HCT116 (cell line): ENCODE measurements around the gene KRT39. TPM values are rescaled to one million over a fixed set of nuclear protein-coding genes. Genes with fewer than 3 reads are reported as not detected.

Experiments used
- ATAC-seq: fragments of 200-7000 bp; cut with Tn5 transposase; 2 replicates; pipeline ENCODE4 v1.9.1; 2020; ENCODE audit warnings: mild to moderate bottlenecking, moderate library complexity
- BruUV-seq: library from RNA; stranded (reverse); fragments of 400-500 nt; replicated peaks from 2 replicates; lab custom pipeline; 2021; lab: Mats Ljungman, UMichigan
- CTCF ChIA-PET: fragments of 300-600 bp; sonication (Branson Sonifier 250); formaldehyde crosslinking; loops from one replicate; lab custom pipeline; 2021; ENCODE audit warnings: antibody characterized with exemption; lab: Charles Lee
- POLR2A ChIA-PET: fragments of 300-600, 350-600 bp; sonication (Branson Sonifier 250); formaldehyde crosslinking; loops from one replicate; lab custom pipeline; 2021; ENCODE audit warnings: antibody characterized with exemption; lab: Charles Lee
- RAD21 ChIA-PET, 2 experiments: fragments of 300-600 bp; sonication (Branson Sonifier 250); formaldehyde crosslinking; loops; one replicate each; lab custom pipeline; 2023; ENCODE audit warnings: low total read pairs in 2 of 2; ENCODE audit not compliant: uncharacterized antibody in 2 of 2, unreplicated experiment in 2 of 2, low non-redundant PET in 1 of 2; lab: Charles Lee
- DNase-seq: peaks from one replicate; pipeline ENCODE4 v3.0.0-alpha.2; 2010; ENCODE audit warnings: low read depth, low spot score
- H2AFZ ChIP-seq: fragments of 200-600 bp; shearing (Covaris generic), sonication (generic); 2 replicates; pipeline ENCODE4 v1.6.1; 2017; ENCODE audit warnings: low read depth, mixed run types, mixed read lengths, antibody characterized with exemption, low read length; ENCODE audit not compliant: poor library complexity, severe bottlenecking
- H3K27ac ChIP-seq: 2 replicates; pipeline ENCODE4 v1.5.1; 2012; ENCODE audit warnings: low read depth, low read length
- H3K27me3 ChIP-seq: fragments of 200-600 bp; sonication (generic); 2 replicates; pipeline ENCODE4 v1.6.1; 2016; ENCODE audit warnings: mixed run types, low read length, mixed read lengths; ENCODE audit not compliant: insufficient read depth
- H3K36me3 ChIP-seq, 2 experiments: fragments of 200-500 bp in 1 of 2; fragments of 200-600 bp in 1 of 2; sonication (Bioruptor generic) in 1 of 2; sonication (generic) in 1 of 2; 2 replicates each; pipeline versions ENCODE4 v1.5.1 to v1.6.1; 2014 to 2016; ENCODE audit warnings: low read length in 2 of 2, inconsistent platforms in 1 of 2, mixed read lengths in 1 of 2, mixed run types in 1 of 2; ENCODE audit not compliant: insufficient read depth in 2 of 2, control insufficient read depth in 1 of 2
- H3K4me1 ChIP-seq, 2 experiments: fragments of 200-600 bp in 1 of 2; sonication (generic) in 1 of 2; 2 replicates each; pipeline versions ENCODE4 v1.5.1 to v1.6.1; 2012 to 2017; ENCODE audit warnings: low read length in 2 of 2, inconsistent platforms in 1 of 2, mild to moderate bottlenecking in 1 of 2, mixed read lengths in 1 of 2, mixed run types in 1 of 2, moderate library complexity in 1 of 2; ENCODE audit not compliant: insufficient read depth in 2 of 2, control insufficient read depth in 1 of 2
- H3K4me2 ChIP-seq: fragments of 200-600 bp; sonication (generic); 2 replicates; pipeline ENCODE4 v1.6.1; 2017; ENCODE audit warnings: mixed run types, low read length, mixed read lengths
- H3K4me3 ChIP-seq, 2 experiments: fragments of 200-600 bp in 1 of 2; sonication (generic) in 1 of 2; replicated peaks in 1 of 2; 2 replicates each; pipeline ENCODE4 v1.5.1; 2011 to 2016; ENCODE audit warnings: low read length in 2 of 2, control low read depth in 1 of 2, low read depth in 1 of 2, mild to moderate bottlenecking in 1 of 2, mixed read lengths in 1 of 2, mixed run types in 1 of 2
- H3K79me2 ChIP-seq: fragments of 200-600 bp; sonication (generic); 2 replicates; pipeline ENCODE4 v1.6.1; 2017; ENCODE audit warnings: mild to moderate bottlenecking, mixed run types, low read length, moderate library complexity, mixed read lengths; ENCODE audit not compliant: insufficient read depth
- H3K9ac ChIP-seq: fragments of 200-600 bp; sonication (generic); 2 replicates; pipeline ENCODE4 v1.6.1; 2016; ENCODE audit warnings: low read length, mixed read lengths
- H3K9me2 ChIP-seq: fragments of 200-600 bp; sonication (generic), shearing (Covaris generic); 2 replicates; pipeline ENCODE4 v1.6.1; 2017; ENCODE audit warnings: mixed run types, mild to moderate bottlenecking, moderate library complexity; ENCODE audit not compliant: insufficient read depth
- H3K9me3 ChIP-seq, 2 experiments: fragments of 200-500 bp in 1 of 2; fragments of 200-600 bp in 1 of 2; sonication (Bioruptor generic) in 1 of 2; sonication (generic) in 1 of 2; 2 replicates each; pipeline ENCODE4 v1.6.1; 2014 to 2017; ENCODE audit warnings: low read length in 2 of 2, mixed read lengths in 2 of 2, inconsistent platforms in 1 of 2, low read depth in 1 of 2, mild to moderate bottlenecking in 1 of 2, mixed run types in 1 of 2, moderate library complexity in 1 of 2; ENCODE audit not compliant: control insufficient read depth in 1 of 2, insufficient read depth in 1 of 2
- H4K20me1 ChIP-seq: fragments of 200-600 bp; sonication (generic), shearing (Covaris generic); 2 replicates; pipeline ENCODE4 v1.6.1; 2017; ENCODE audit warnings: mixed run types, mild to moderate bottlenecking, moderate library complexity; ENCODE audit not compliant: insufficient read depth
- CBX3 ChIP-seq: IDR thresholded peaks from 2 replicates; pipeline ENCODE4 v1.6.1; 2012; ENCODE audit warnings: low read depth
- CEBPB ChIP-seq: IDR thresholded peaks from 2 replicates; pipeline ENCODE4 v1.6.1; 2012; ENCODE audit warnings: low read depth
- EGR1 ChIP-seq: IDR thresholded peaks from 2 replicates; pipeline ENCODE4 v1.6.1; 2012; ENCODE audit warnings: low read depth
- EZH2 ChIP-seq: fragments of 200-600 bp; sonication (generic); IDR thresholded peaks from 2 replicates; pipeline ENCODE4 v1.6.1; 2017; ENCODE audit warnings: antibody characterized with exemption, mixed run types
- EZH2phosphoT487 ChIP-seq: fragments of 200-600 bp; IDR thresholded peaks from 2 replicates; pipeline ENCODE4 v1.6.1; 2018; ENCODE audit warnings: antibody characterized with exemption, borderline replicate concordance
- FOSL1 ChIP-seq: IDR thresholded peaks from 2 replicates; pipeline ENCODE4 v1.6.1; 2012; ENCODE audit warnings: low read depth
- JUND ChIP-seq: IDR thresholded peaks from 2 replicates; pipeline ENCODE4 v1.6.1; 2012
- POLR2A ChIP-seq: IDR thresholded peaks from 2 replicates; pipeline ENCODE4 v1.7.0; 2011; ENCODE audit warnings: borderline replicate concordance; ENCODE audit not compliant: insufficient read depth, insufficient read length; ENCODE audit errors: extremely low read depth
- RAD21 ChIP-seq: IDR thresholded peaks from 2 replicates; pipeline ENCODE4 v1.6.1; 2012; ENCODE audit warnings: low read depth, mild to moderate bottlenecking
- SIN3A ChIP-seq: IDR thresholded peaks from 2 replicates; pipeline ENCODE4 v1.6.1; 2012; ENCODE audit warnings: low read depth
- SP1 ChIP-seq: IDR thresholded peaks from 2 replicates; pipeline ENCODE4 v1.6.1; 2012; ENCODE audit warnings: low read depth
- SRF ChIP-seq: IDR thresholded peaks from 2 replicates; pipeline ENCODE4 v1.6.1; 2012; ENCODE audit warnings: low read depth
- TCF7L2 ChIP-seq: IDR thresholded peaks from 2 replicates; pipeline ENCODE4 v1.7.0; 2011; ENCODE audit warnings: borderline replicate concordance, inconsistent platforms; ENCODE audit not compliant: insufficient read depth, insufficient read length; ENCODE audit errors: extremely low read depth
- YY1 ChIP-seq: IDR thresholded peaks from 2 replicates; pipeline ENCODE4 v1.6.1; 2011; ENCODE audit warnings: low read length, low read depth, moderate library complexity, mild to moderate bottlenecking; ENCODE audit not compliant: insufficient replicate concordance; ENCODE audit errors: extremely low read depth
- ZBTB33 ChIP-seq: IDR thresholded peaks from 2 replicates; pipeline ENCODE4 v1.6.1; 2011; ENCODE audit warnings: mild to moderate bottlenecking, low read length, moderate library complexity; ENCODE audit not compliant: insufficient replicate concordance; ENCODE audit errors: extremely low read depth
- ZFX ChIP-seq: fragments of 450-650 bp; IDR thresholded peaks from 2 replicates; pipeline ENCODE4 v1.6.1; 2017
- ZNF274 ChIP-seq: fragments of 200-500 bp; sonication (Bioruptor generic); IDR thresholded peaks from 2 replicates; pipeline ENCODE4 v1.6.1; 2014; ENCODE audit warnings: mild to moderate bottlenecking, low read depth, low read length, inconsistent platforms
- intact Hi-C: fragments of 100-400 bp; cut with micrococcal nuclease; formaldehyde crosslinking; loops from 2 replicates; pipeline ENCODE4 v1.10.0; 2022
- total RNA-seq: library from RNA; stranded (reverse); gene quantifications from one replicate; pipeline ENCODE4 v1.2.1, GENCODE V29; 2021; ENCODE audit not compliant: unreplicated experiment
- TF ChIP-seq, protein P1 (sequence below): IDR thresholded peaks from 2 replicates; pipeline ENCODE4 v1.6.1; 2012
- TF ChIP-seq, protein P2 (sequence below): IDR thresholded peaks from 2 replicates; pipeline ENCODE4 v1.6.1; 2012; ENCODE audit warnings: low read depth

KRT39 gene
- total RNA-seq, 1 experiment from 2014 or later = not detected

DNA sequence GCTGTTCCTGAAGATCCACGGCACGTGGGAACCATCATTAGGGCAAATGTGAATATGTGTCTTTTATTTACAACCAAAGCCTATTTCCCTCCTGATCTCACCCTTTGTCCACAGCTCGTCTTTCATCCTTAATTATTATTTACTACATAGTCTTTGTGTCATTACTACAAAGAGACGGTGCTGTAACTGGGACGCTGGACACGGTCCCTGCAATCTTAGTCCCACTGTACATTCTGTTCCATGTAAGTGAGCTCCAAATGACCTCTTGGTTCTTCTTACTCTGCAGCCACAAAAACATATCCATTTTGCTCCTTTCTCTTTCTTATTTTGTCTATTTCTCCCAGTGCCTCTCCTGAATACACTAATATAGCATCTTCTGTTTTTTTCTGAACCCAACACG lies 16.6 kb downstream of the KRT39 start:
- peak overlapping the region; percentile 63 for H3K9ac ChIP-seq
- no peaks in the 10 kb centered on the region for H3K9me2 ChIP-seq
- BruUV-seq = no TSS peak
- no peaks in the 10 kb centered on the region for H4K20me1 ChIP-seq
- DNase-seq (no peak), ATAC-seq (no peak)
- TF ChIP-seq CBX3 (no peak), RAD21 (no peak), TCF7L2 (peak; percentile 27), CEBPB (no peak), EGR1 (no peak), YY1 (no peak), EZH2phosphoT487 (no peak), SIN3A (no peak), JUND (0 out of 2 replicates have a peak, but pooled peaks have one; percentile 12), EZH2 (no peak), POLR2A (no peak), SP1 (peak; percentile 33), SRF (no peak), FOSL1 (0 out of 2 replicates have a peak, but pooled peaks have one; percentile 8), ZBTB33 (no peak), ZNF274 (no peak), ZFX (no peak)
- TF ChIP-seq, protein P1, sequence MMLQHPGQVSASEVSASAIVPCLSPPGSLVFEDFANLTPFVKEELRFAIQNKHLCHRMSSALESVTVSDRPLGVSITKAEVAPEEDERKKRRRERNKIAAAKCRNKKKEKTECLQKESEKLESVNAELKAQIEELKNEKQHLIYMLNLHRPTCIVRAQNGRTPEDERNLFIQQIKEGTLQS = no peak
- TF ChIP-seq, protein P2, sequence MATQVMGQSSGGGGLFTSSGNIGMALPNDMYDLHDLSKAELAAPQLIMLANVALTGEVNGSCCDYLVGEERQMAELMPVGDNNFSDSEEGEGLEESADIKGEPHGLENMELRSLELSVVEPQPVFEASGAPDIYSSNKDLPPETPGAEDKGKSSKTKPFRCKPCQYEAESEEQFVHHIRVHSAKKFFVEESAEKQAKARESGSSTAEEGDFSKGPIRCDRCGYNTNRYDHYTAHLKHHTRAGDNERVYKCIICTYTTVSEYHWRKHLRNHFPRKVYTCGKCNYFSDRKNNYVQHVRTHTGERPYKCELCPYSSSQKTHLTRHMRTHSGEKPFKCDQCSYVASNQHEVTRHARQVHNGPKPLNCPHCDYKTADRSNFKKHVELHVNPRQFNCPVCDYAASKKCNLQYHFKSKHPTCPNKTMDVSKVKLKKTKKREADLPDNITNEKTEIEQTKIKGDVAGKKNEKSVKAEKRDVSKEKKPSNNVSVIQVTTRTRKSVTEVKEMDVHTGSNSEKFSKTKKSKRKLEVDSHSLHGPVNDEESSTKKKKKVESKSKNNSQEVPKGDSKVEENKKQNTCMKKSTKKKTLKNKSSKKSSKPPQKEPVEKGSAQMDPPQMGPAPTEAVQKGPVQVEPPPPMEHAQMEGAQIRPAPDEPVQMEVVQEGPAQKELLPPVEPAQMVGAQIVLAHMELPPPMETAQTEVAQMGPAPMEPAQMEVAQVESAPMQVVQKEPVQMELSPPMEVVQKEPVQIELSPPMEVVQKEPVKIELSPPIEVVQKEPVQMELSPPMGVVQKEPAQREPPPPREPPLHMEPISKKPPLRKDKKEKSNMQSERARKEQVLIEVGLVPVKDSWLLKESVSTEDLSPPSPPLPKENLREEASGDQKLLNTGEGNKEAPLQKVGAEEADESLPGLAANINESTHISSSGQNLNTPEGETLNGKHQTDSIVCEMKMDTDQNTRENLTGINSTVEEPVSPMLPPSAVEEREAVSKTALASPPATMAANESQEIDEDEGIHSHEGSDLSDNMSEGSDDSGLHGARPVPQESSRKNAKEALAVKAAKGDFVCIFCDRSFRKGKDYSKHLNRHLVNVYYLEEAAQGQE = no peak
- H3K79me2 ChIP-seq = no peaks in the 10 kb centered on the region
- ChIA-PET POLR2A (interaction anchor here (0.7 to 1.1 kb wide), 2 partner anchors 8 to 372 kb away, joined by 3 to 4 read pairs; no protein-coding TSS in a partner anchor), CTCF (no interaction called here), RAD21 (no interaction called here)
- intact Hi-C loops = no loop called here
- H3K4me2 ChIP-seq = peak overlapping the region; percentile 55
- no peaks in the 10 kb centered on the region for H3K36me3 ChIP-seq
- H3K27ac ChIP-seq = peak overlapping the region; percentile 99
- H3K27me3 ChIP-seq = no peaks in the 10 kb centered on the region
- no peaks in the 10 kb centered on the region for H3K9me3 ChIP-seq
- no peak overlapping the region for H3K4me3 ChIP-seq
- peaks cover 65 to 98% of the 10 kb centered on the region in 2 experiments for H3K4me1 ChIP-seq
- H2AFZ ChIP-seq = no peak overlapping the region
